Right hindlimb (tissue), 1 donor: ENCODE measurements around the gene JPH3.

Experiments used
- DNase-seq: peaks from one replicate; pipeline ENCODE4 v3.0.0-alpha.2; 2018

JPH3 gene

DNA sequence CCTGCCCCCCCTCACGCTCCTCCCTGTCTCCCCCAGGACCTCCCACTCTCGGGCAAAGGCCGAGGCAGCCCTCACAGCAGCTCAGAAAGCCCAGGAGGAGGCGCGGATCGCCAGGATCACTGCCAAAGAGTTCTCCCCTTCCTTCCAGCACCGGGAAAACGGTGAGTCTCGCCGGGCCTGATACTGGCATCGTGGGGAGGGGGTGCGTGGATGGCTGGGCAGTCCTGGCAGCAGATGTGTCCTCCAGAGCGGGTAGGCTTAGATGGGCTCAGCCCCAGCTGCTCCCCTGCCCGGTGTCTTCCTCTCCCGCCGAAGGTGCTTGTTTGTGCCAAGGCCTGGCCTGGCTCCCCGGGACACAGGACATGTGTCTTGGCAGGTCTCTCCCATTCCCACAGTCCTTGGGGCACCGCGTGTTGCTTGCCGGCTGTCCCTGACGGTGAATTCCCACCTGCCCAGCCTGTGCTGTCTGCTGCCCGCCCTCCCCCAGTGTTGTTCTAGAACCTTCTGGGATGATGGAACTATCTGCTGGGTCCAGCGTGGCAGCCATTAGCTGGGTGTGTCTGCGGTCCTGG lies 81.9 kb downstream of the JPH3 start:
- no peak for DNase-seq

DNA sequence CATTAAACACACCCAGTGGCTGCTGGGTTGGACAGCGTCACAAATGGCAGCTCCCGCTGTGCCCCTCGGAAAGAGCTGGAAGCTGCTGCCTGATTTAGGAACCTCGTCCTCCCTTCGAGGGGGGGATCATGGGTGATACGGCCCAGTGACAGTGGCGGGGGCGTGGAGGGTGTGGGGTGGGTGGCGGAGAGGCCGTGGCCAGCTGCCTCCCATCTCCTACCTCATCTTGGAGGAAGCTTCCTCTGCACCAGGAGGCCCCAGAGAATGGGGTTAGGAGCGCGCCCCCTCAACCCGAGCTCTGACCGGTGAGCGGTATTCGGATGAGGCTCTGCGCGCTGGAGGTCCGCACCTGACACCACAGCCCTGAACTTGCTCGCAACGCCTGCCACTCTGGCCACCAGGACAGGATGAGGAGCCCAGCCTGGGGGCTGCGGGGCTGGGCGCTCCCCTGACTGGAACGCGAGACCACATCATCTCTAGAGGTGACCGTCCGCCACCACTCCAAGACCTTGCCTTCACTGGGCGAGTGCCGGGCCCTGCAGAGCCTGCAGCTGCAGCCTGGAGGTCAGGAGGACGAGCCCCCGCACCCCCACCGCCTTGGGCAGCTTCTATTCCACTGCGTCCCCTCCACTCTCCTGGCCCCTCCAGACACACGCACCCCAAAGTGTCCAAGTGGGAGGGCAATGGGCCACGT lies 82.5 kb downstream of the JPH3 start:
- no peak for DNase-seq

DNA sequence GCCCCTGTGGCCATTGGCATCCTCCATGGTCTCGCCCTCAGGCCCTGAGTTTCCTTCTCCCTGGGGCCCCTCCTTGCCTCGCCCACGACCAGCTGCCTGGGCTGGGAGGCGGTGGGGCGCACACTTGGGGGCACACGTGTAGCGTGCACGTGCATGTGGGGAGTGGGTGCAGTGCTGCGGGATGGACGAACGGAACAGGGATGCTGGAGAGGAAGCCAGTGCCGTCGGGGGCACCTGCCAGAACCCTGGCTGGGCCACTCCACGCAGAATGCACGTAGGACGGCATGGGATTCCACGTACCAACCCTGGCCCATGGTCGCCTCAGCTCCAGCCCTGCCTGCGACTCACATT lies 83.1 kb downstream of the JPH3 start:
- DNase-seq = no peak

DNA sequence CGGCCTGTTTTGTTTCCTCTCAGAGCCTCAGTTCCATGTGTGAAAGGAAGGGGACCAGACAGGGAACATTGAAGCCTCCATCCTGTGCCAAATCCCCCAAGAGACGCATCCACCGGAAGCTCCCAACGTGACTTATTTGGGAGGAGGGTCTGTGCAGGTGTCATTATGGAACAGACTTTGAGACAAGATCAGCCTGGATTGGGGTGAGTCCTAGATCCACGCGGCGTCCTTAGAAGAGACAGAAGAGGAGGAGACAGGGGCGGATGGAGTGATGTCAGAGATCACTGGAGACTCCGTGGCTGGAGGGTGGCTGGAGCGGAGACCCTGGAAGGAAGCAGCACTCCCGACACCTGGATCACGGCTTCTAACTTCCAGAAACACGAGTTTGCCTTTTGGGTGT lies 83.5 kb downstream of the JPH3 start:
- no peak for DNase-seq

DNA sequence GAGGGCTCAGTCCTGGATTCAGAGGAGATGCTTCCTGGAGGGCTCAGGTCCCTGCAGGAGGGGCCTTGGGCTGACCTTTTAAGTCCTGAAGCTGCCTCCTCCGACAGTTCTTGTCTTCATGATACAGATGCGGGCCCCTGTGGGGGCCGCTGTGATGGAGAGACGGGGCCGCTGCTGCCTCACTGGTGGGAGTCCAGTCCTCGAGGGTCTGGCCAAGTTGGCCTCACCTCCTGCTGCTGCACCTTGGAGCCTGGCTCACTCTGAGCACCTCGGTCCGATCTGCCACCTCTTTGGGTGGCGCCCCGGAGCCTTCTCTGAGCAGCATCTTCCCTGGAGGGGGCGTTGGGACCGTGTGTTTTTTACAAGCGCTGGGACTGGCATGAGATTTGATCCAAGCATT lies 84.4 kb downstream of the JPH3 start:
- DNase-seq = no peak

DNA sequence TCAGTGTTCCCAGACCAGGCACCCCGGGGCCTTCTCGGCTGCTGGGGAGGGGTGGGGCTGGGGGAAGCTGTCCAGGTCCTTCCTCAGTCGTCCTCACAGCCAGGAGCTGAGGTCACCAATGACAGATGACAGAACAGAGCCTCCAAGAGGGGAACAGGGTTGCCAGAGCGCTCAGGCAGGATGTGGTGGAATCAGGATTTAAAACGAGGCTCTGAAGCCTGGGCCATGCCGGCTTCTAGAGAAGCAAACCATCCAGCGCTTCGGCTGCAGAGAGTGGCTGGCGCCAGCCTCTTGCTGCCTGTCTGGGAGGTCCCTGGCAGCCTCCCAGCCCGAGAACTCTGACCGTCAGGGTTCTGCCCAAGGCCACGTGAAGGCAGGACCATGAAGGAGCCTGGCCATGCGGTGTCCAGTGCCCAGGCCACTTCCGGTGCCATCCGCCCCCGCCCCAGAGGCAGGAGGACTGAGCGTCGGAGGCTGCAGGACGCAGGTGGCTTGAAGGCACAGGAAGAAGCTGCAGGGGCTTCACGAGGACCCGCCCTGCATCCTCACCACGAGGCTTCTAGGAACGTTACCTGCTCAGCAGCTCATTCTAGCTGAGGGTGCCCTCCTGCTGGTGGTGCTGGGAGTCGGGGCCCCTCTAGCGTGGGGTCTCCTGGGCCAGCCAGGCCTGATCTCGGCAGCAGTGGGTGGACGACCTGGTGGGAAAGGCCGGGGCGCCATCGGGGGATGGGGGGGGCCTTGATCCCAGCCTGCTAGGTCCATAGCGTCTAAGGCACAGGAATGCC lies 85.0 kb downstream of the JPH3 start:
- peak; percentile 64 for DNase-seq

DNA sequence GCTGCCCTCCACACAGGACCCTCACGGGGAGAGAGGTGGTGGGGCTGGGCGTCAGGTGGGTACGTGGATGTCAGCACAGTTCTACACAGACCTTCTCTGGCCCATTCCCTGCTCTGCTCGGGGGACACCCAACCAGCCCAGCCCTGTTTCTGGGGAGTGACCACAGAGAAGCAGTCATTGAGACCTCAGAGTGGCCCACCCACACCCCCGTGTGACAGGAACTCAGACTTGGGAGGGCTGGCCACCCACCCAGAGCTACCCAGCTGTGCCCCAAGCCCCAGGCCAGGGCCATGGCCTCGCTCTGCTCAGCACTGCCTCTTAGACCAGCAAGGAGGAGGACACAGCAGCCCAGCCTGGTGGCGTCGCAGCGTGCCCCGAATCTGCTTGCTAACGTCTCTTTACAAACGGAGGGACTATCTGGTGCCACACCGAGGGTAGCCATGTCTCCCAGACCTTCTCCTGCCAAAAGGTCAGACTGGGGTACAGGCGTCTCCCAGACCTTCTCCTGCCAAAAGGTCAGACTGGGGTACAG lies 85.8 kb downstream of the JPH3 start:
- DNase-seq = no peak

DNA sequence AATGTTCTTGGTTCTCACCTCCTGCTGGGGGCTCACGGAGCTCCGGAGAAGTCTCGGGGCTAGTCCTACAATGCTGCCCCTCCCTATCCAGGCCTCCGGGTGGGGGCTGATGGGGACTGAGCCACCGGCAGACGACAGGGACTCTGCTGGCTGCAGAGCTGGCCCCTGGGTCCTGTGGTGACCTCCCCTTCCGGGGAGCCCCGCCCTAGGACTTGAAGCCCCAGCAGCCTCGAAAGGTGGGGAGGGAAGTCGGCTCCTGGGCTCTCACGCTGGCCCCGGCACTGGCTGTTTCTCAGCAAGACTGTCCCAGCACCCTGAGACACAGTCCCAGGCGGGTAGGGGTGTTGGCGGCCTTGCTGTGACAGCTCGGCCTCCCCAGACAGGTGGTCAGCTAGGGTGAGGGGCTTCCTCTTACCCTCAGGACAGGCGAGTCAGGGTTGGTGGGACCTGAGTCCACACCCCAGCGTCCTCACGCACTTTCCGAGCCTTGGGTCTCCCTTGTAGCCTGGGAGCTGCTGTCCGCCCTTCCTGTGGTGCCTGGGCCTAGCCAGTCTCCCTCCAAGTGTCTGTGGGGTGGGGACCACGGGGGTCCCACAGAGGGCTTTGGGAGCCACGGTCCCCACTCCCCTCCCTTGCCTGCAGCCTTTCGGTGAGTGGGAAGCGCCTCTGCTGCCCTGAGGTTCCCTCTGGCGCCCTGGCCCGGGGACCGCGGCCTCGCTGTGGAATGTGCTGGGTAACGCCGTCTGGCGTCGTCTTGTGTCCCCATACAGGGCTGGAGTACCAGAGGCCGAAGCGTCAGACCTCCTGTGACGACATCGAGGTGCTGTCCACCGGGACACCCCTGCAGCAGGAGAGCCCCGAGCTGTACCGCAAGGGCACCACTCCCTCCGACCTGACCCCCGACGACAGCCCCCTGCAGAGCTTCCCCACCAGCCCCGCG lies 86.8 kb downstream of the JPH3 start:
- DNase-seq = no peak

DNA sequence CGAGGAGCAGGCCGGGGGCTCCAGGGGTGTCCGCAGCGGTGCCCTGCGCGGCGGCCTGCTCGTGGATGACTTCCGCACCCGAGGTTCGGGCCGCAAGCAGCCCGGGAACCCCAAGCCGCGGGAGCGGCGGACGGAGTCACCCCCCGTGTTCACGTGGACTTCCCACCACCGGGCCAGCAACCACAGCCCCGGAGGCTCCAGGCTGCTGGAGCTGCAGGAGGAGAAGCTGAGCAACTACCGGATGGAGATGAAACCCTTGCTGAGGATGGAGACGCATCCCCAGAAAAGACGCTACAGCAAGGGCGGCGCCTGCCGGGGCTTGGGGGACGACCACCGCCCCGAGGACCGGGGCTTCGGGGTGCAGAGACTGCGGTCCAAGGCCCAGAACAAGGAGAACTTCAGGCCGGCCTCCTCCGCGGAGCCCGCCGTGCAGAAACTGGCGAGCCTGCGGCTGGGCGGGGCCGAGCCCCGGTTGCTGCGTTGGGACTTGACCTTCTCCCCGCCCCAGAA lies 87.7 kb downstream of the JPH3 start:
- DNase-seq = no peak

- DNase-seq = no peak
Measured at GRCh38 chr16:87690911-87691685, 88.8 kb downstream of the JPH3 start.

GRCh38 chr16:87691686-87692079 lies 89.4 kb downstream of the JPH3 start:
- DNase-seq = no peak

GRCh38 chr16:87692176-87692575 lies 89.9 kb downstream of the JPH3 start:
- no peak for DNase-seq

- no peak for DNase-seq
Measured at GRCh38 chr16:87692756-87693155, 90.4 kb downstream of the JPH3 start.

DNA sequence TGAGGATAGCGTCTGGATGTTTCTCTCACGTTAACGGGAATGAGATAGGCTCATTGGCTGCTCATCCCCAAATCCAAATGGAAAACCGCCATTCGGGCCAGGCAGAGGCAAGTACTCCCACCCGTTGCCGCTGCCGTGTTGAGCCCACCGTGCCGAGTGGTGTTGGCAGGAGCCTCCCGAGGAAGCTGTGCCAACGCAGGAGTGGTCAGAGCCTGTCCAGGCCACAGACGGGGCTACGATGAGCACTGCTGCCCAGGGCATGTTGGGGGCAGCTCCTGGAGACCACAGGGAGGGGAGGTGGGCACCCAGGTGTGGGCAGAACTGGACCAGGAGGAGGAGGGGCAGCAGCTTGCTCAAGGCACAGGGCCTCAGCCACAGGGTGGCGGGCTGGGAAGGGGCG lies 91.5 kb downstream of the JPH3 start:
- no peak for DNase-seq

GRCh38 chr16:87694441-87695125 lies 92.3 kb downstream of the JPH3 start:
- no peak for DNase-seq

- no peak for DNase-seq
Measured at GRCh38 chr16:87695534-87695933, 93.2 kb downstream of the JPH3 start.

DNA sequence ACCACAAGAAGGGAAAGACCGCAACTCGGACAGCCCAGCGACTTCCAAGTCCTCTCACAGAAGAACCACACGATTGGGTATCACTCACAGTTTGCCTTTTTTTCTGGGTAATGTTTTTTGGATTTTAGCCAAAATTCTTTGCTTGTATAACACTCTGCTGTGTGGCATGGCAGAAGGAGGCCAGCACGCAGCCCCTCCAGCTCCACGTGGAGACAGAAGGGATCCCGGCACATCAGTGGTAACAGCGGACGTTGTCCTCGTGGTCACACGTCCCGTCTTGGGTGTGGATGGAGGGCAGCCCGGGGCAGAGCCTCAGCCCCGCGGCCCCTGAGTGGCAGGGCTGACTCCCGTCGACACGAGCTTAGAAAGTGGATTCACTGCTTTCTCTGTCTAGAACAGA lies 94.4 kb downstream of the JPH3 start:
- no peak for DNase-seq

GRCh38 chr16:87697256-87697655 lies 94.9 kb downstream of the JPH3 start:
- no peak for DNase-seq

- no peak for DNase-seq
Measured at GRCh38 chr16:87697792-87698191, 95.5 kb downstream of the JPH3 start.

DNA sequence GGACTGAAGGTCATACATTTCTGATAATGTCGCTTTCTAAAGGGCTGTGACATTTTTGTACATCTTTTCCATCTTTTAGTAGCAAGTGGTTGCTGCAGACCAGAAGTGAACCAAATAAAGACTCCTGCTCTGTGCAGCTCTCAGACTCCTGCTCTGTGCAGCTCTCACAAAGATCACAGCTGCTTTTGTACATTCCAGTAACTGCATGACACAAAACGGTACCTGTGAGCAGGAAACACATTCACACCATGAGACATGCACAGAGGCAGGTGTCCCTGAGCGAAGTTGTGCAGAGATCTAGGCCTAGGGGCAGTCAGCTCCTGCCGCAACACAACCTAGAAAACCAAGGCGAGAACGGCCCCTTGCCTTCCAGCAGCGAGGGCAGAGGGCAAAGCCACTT lies 95.9 kb downstream of the JPH3 start:
- DNase-seq = no peak

DNA sequence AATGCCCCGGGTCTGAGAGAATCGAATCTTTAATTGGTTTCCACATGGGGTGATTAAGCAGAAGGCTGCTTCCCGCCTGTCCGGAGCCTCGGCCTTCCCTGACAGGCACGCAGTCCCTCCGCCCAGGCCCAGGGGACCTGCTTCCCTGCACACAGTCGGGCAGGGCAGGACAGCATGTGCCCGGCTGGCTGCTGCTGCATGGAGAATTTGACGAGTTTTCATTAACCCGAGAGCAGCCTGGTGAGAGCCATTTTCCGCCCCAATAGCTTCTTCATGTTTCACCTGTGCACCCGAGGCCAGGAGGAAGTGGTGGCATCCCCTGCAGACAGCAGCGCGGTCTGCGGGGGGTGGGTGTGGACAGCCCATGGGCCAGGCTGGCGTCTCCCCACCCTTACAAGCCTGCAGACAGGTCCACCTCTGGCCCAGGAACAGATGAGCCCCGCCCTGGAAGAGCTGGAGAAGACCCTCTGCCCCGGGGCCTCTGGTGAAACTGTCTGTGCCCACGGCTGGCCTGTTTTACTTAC lies 96.4 kb downstream of the JPH3 start:
- no peak for DNase-seq
